Measurements from ENCODE around the gene SREK1.

Gene SREK1

GRCh38 chr5:66139318-66139712, 4.8 kb upstream of the SREK1 start:
- Histone ChIP-seq H3K4me1 (ENCODE audit: control insufficient read depth, insufficient read depth, low read length) (peaks cover 2% of the 10 kb centered on the region), H3K27me3 (ENCODE audit: control insufficient read depth, insufficient read depth, low read length) (no peaks in the 10 kb centered on the region), H3K4me3 (ENCODE audit: low read depth, low read length) (no peak overlapping the region)

GRCh38 chr5:66142417-66142816, 1.7 kb upstream of the SREK1 start:
- Histone ChIP-seq H3K36me3 (ENCODE audit: control insufficient read depth, insufficient read depth, low read length) (no peaks in the 10 kb centered on the region), H3K9ac (ENCODE audit: low read depth, low read length) (no peak overlapping the region), H3K4me1 (ENCODE audit: control insufficient read depth, insufficient read depth, low read length) (peaks cover 2% of the 10 kb centered on the region), H3K27me3 (ENCODE audit: control insufficient read depth, insufficient read depth, low read length) (no peaks in the 10 kb centered on the region), H3K4me3 (ENCODE audit: low read depth, low read length) (no peak overlapping the region), H3K9me3 (ENCODE audit: control insufficient read depth, insufficient read depth, low read length) (no peaks in the 10 kb centered on the region)

More at GRCh38 chr5:66139318-66139712, 4.8 kb upstream of the SREK1 start:
- no peaks in the 10 kb centered on the region for H3K36me3 ChIP-seq (ENCODE audit: control insufficient read depth, insufficient read depth, low read length)
- H3K9me3 ChIP-seq (ENCODE audit: control insufficient read depth, insufficient read depth, low read length): no peaks in the 10 kb centered on the region
- H3K9ac ChIP-seq (ENCODE audit: low read depth, low read length): no peak overlapping the region

GRCh38 chr5:66143473-66144073, 527 bp upstream of the SREK1 start:
- peak overlapping the region; percentile 78 for H3K4me3 ChIP-seq (ENCODE audit: low read depth, low read length)
- peaks cover 2% of the 10 kb centered on the region for H3K4me1 ChIP-seq (ENCODE audit: control insufficient read depth, insufficient read depth, low read length)
- no peaks in the 10 kb centered on the region for H3K27me3 ChIP-seq (ENCODE audit: control insufficient read depth, insufficient read depth, low read length)
- no peaks in the 10 kb centered on the region for H3K9me3 ChIP-seq (ENCODE audit: control insufficient read depth, insufficient read depth, low read length)
- peak overlapping the region; percentile 83 for H3K9ac ChIP-seq (ENCODE audit: low read depth, low read length)
- H3K36me3 ChIP-seq (ENCODE audit: control insufficient read depth, insufficient read depth, low read length): no peaks in the 10 kb centered on the region

GRCh38 chr5:66144834-66145390, 812 bp downstream of the SREK1 start:
- Histone ChIP-seq H3K9me3 (ENCODE audit: control insufficient read depth, insufficient read depth, low read length) (no peaks in the 10 kb centered on the region), H3K9ac (ENCODE audit: low read depth, low read length) (peak overlapping the region; percentile 97), H3K4me1 (ENCODE audit: control insufficient read depth, insufficient read depth, low read length) (peaks cover 2% of the 10 kb centered on the region), H3K27me3 (ENCODE audit: control insufficient read depth, insufficient read depth, low read length) (no peaks in the 10 kb centered on the region), H3K36me3 (ENCODE audit: control insufficient read depth, insufficient read depth, low read length) (no peaks in the 10 kb centered on the region), H3K4me3 (ENCODE audit: low read depth, low read length) (peak overlapping the region; percentile 78)

GRCh38 chr5:66145737-66146136, 1.6 kb downstream of the SREK1 start:
- H3K36me3 ChIP-seq (ENCODE audit: control insufficient read depth, insufficient read depth, low read length): no peaks in the 10 kb centered on the region
- peaks cover 2% of the 10 kb centered on the region for H3K4me1 ChIP-seq (ENCODE audit: control insufficient read depth, insufficient read depth, low read length)
- no peaks in the 10 kb centered on the region for H3K9me3 ChIP-seq (ENCODE audit: control insufficient read depth, insufficient read depth, low read length)
- peak overlapping the region; percentile 97 for H3K9ac ChIP-seq (ENCODE audit: low read depth, low read length)
- no peaks in the 10 kb centered on the region for H3K27me3 ChIP-seq (ENCODE audit: control insufficient read depth, insufficient read depth, low read length)
- H3K4me3 ChIP-seq (ENCODE audit: low read depth, low read length): peak overlapping the region; percentile 78

GRCh38 chr5:66149950-66150349, 5.8 kb downstream of the SREK1 start:
- Histone ChIP-seq H3K4me1 (ENCODE audit: control insufficient read depth, insufficient read depth, low read length) (peaks cover 2% of the 10 kb centered on the region), H3K27me3 (ENCODE audit: control insufficient read depth, insufficient read depth, low read length) (no peaks in the 10 kb centered on the region), H3K36me3 (ENCODE audit: control insufficient read depth, insufficient read depth, low read length) (no peaks in the 10 kb centered on the region), H3K4me3 (ENCODE audit: low read depth, low read length) (no peak overlapping the region), H3K9ac (ENCODE audit: low read depth, low read length) (no peak overlapping the region), H3K9me3 (ENCODE audit: control insufficient read depth, insufficient read depth, low read length) (no peaks in the 10 kb centered on the region)

- Histone ChIP-seq H3K9me3 (ENCODE audit: control insufficient read depth, insufficient read depth, low read length) (no peaks in the 10 kb centered on the region), H3K4me3 (ENCODE audit: low read depth, low read length) (no peak overlapping the region), H3K27me3 (ENCODE audit: control insufficient read depth, insufficient read depth, low read length) (no peaks in the 10 kb centered on the region), H3K36me3 (ENCODE audit: control insufficient read depth, insufficient read depth, low read length) (no peaks in the 10 kb centered on the region), H3K9ac (ENCODE audit: low read depth, low read length) (no peak overlapping the region), H3K4me1 (ENCODE audit: control insufficient read depth, insufficient read depth, low read length) (peaks cover 2% of the 10 kb centered on the region)
Observed at GRCh38 chr5:66151030-66151429, 6.9 kb downstream of the SREK1 start.

GRCh38 chr5:66151491-66151890, 7.4 kb downstream of the SREK1 start:
- no peaks in the 10 kb centered on the region for H3K9me3 ChIP-seq (ENCODE audit: control insufficient read depth, insufficient read depth, low read length)
- no peak overlapping the region for H3K9ac ChIP-seq (ENCODE audit: low read depth, low read length)
- H3K4me1 ChIP-seq (ENCODE audit: control insufficient read depth, insufficient read depth, low read length): peaks cover 2% of the 10 kb centered on the region
- no peaks in the 10 kb centered on the region for H3K36me3 ChIP-seq (ENCODE audit: control insufficient read depth, insufficient read depth, low read length)
- H3K4me3 ChIP-seq (ENCODE audit: low read depth, low read length): no peak overlapping the region
- H3K27me3 ChIP-seq (ENCODE audit: control insufficient read depth, insufficient read depth, low read length): no peaks in the 10 kb centered on the region

GRCh38 chr5:66157046-66157445, 12.9 kb downstream of the SREK1 start:
- Histone ChIP-seq H3K27me3 (ENCODE audit: control insufficient read depth, insufficient read depth, low read length) (no peaks in the 10 kb centered on the region), H3K4me1 (ENCODE audit: control insufficient read depth, insufficient read depth, low read length) (peaks cover 2% of the 10 kb centered on the region), H3K4me3 (ENCODE audit: low read depth, low read length) (no peak overlapping the region), H3K36me3 (ENCODE audit: control insufficient read depth, insufficient read depth, low read length) (no peaks in the 10 kb centered on the region), H3K9me3 (ENCODE audit: control insufficient read depth, insufficient read depth, low read length) (no peaks in the 10 kb centered on the region), H3K9ac (ENCODE audit: low read depth, low read length) (no peak overlapping the region)

- H3K27me3 ChIP-seq (ENCODE audit: control insufficient read depth, insufficient read depth, low read length): no peaks in the 10 kb centered on the region
- no peak overlapping the region for H3K4me3 ChIP-seq (ENCODE audit: low read depth, low read length)
- H3K9me3 ChIP-seq (ENCODE audit: control insufficient read depth, insufficient read depth, low read length): no peaks in the 10 kb centered on the region
- no peaks in the 10 kb centered on the region for H3K4me1 ChIP-seq (ENCODE audit: control insufficient read depth, insufficient read depth, low read length)
- no peaks in the 10 kb centered on the region for H3K36me3 ChIP-seq (ENCODE audit: control insufficient read depth, insufficient read depth, low read length)
- no peak overlapping the region for H3K9ac ChIP-seq (ENCODE audit: low read depth, low read length)
Observed at GRCh38 chr5:66161356-66161755, 17.3 kb downstream of the SREK1 start.

- H3K27me3 ChIP-seq (ENCODE audit: control insufficient read depth, insufficient read depth, low read length): no peaks in the 10 kb centered on the region
- no peaks in the 10 kb centered on the region for H3K4me1 ChIP-seq (ENCODE audit: control insufficient read depth, insufficient read depth, low read length)
- no peak overlapping the region for H3K4me3 ChIP-seq (ENCODE audit: low read depth, low read length)
- no peaks in the 10 kb centered on the region for H3K36me3 ChIP-seq (ENCODE audit: control insufficient read depth, insufficient read depth, low read length)
- no peaks in the 10 kb centered on the region for H3K9me3 ChIP-seq (ENCODE audit: control insufficient read depth, insufficient read depth, low read length)
- H3K9ac ChIP-seq (ENCODE audit: low read depth, low read length): no peak overlapping the region
Observed at GRCh38 chr5:66164044-66164790, 20.1 kb downstream of the SREK1 start.

- no peaks in the 10 kb centered on the region for H3K36me3 ChIP-seq (ENCODE audit: control insufficient read depth, insufficient read depth, low read length)
- no peaks in the 10 kb centered on the region for H3K4me1 ChIP-seq (ENCODE audit: control insufficient read depth, insufficient read depth, low read length)
- H3K9me3 ChIP-seq (ENCODE audit: control insufficient read depth, insufficient read depth, low read length): no peaks in the 10 kb centered on the region
- no peak overlapping the region for H3K4me3 ChIP-seq (ENCODE audit: low read depth, low read length)
- H3K27me3 ChIP-seq (ENCODE audit: control insufficient read depth, insufficient read depth, low read length): no peaks in the 10 kb centered on the region
- H3K9ac ChIP-seq (ENCODE audit: low read depth, low read length): no peak overlapping the region
Observed at GRCh38 chr5:66168226-66168625, 24.1 kb downstream of the SREK1 start.
